Progenitor cell of endocrine pancreas (in vitro differentiated cells): Measurements from ENCODE around the gene STAC. TPM values are rescaled to one million over a fixed set of nuclear protein-coding genes. Genes with fewer than 3 reads are reported as not detected.
A peak's percentile ranks its signal among the peaks of the same experiment; 100 is the strongest.

Source experiments
- DNase-seq: peaks from one replicate; pipeline ENCODE4 v3.0.0; 2021; ENCODE audit warnings: low spot score; ENCODE audit not compliant: unreplicated experiment
- H3K27ac Mint-ChIP-seq: 2 replicates; pipeline ENCODE4 v1.8.0; 2021; ENCODE audit warnings: mild to moderate bottlenecking, moderate library complexity, mixed read lengths
- H3K27me3 Mint-ChIP-seq: 2 replicates; pipeline ENCODE4 v1.8.0; 2021; ENCODE audit warnings: mixed read lengths
- H3K36me3 Mint-ChIP-seq: 2 replicates; pipeline ENCODE4 v1.8.0; 2022; ENCODE audit warnings: mixed read lengths; ENCODE audit not compliant: insufficient read depth
- H3K4me1 Mint-ChIP-seq: 2 replicates; pipeline ENCODE4 v1.8.0; 2021; ENCODE audit warnings: low read depth, mixed read lengths
- H3K4me3 Mint-ChIP-seq: 2 replicates; pipeline ENCODE4 v1.8.0; 2021; ENCODE audit warnings: low read depth, mild to moderate bottlenecking, moderate library complexity, mixed read lengths
- H3K9me3 Mint-ChIP-seq: 2 replicates; pipeline ENCODE4 v1.8.0; 2021; ENCODE audit warnings: low read depth, mixed read lengths
- CTCF ChIP-seq: fragments of 200-600 bp; sonication (generic); IDR thresholded peaks from one replicate; pipeline ENCODE4 v1.5.0; 2021; ENCODE audit warnings: antibody characterized with exemption, mild to moderate bottlenecking; ENCODE audit not compliant: unreplicated experiment
- total RNA-seq: library from RNA; stranded (reverse); gene quantifications from 2 replicates; pipeline ENCODE4 v1.2.1, GENCODE V29; 2021

STAC gene
- total RNA-seq, 1 donor from 2014 or later, result 1.2 TPM

- H3K27ac Mint-ChIP-seq, result no peak overlapping the region
- H3K27me3 Mint-ChIP-seq, result peaks cover 5% of the 10 kb centered on the region
- no peaks in the 10 kb centered on the region for H3K9me3 Mint-ChIP-seq
- H3K36me3 Mint-ChIP-seq, result no peaks in the 10 kb centered on the region
- H3K4me1 Mint-ChIP-seq, result no peaks in the 10 kb centered on the region
- no peak for DNase-seq
- H3K4me3 Mint-ChIP-seq, result no peak overlapping the region
- TF ChIP-seq CTCF, result no peak
Observed at GRCh38 chr3:36524560-36524959, 144.3 kb downstream of the STAC start.

GRCh38 chr3:36525115-36525801 is 145.0 kb downstream of the STAC start:
- DNase-seq, result no peak
- no peak overlapping the region for H3K27ac Mint-ChIP-seq

GRCh38 chr3:36538136-36538749 is 157.9 kb downstream of the STAC start:
- DNase-seq, result no peak
- no peak overlapping the region for H3K4me3 Mint-ChIP-seq
- peaks cover 10% of the 10 kb centered on the region for H3K27me3 Mint-ChIP-seq
- TF ChIP-seq CTCF, result no peak
- no peaks in the 10 kb centered on the region for H3K36me3 Mint-ChIP-seq
- H3K4me1 Mint-ChIP-seq, result no peaks in the 10 kb centered on the region
- peaks cover 6% of the 10 kb centered on the region for H3K9me3 Mint-ChIP-seq
- no peak overlapping the region for H3K27ac Mint-ChIP-seq

More at GRCh38 chr3:36525115-36525801, 145.0 kb downstream of the STAC start:
- no peak overlapping the region for H3K4me3 Mint-ChIP-seq
- no peak for TF ChIP-seq CTCF
- H3K4me1 Mint-ChIP-seq, result no peaks in the 10 kb centered on the region
- no peaks in the 10 kb centered on the region for H3K36me3 Mint-ChIP-seq
- H3K27me3 Mint-ChIP-seq, result peaks cover 5% of the 10 kb centered on the region
- no peaks in the 10 kb centered on the region for H3K9me3 Mint-ChIP-seq

GRCh38 chr3:36540888-36541518 is 160.7 kb downstream of the STAC start:
- no peak overlapping the region for H3K27ac Mint-ChIP-seq
- H3K36me3 Mint-ChIP-seq, result no peaks in the 10 kb centered on the region
- peaks cover 6% of the 10 kb centered on the region for H3K9me3 Mint-ChIP-seq
- peak; percentile 83 for TF ChIP-seq CTCF
- peaks cover 3% of the 10 kb centered on the region for H3K4me1 Mint-ChIP-seq
- H3K4me3 Mint-ChIP-seq, result no peak overlapping the region
- H3K27me3 Mint-ChIP-seq, result peaks cover 12% of the 10 kb centered on the region
- DNase-seq, result no peak

GRCh38 chr3:36542186-36542585 is 161.9 kb downstream of the STAC start:
- Mint-ChIP-seq H3K36me3 (no peaks in the 10 kb centered on the region), H3K4me3 (no peak overlapping the region), H3K4me1 (peaks cover 10% of the 10 kb centered on the region), H3K9me3 (no peaks in the 10 kb centered on the region), H3K27me3 (peaks cover 12% of the 10 kb centered on the region), H3K27ac (no peak overlapping the region)
- DNase-seq, result no peak
- no peak for TF ChIP-seq CTCF
